Activated T-helper 1 cell treated with Interleukin-2 at 50 U/mL for 16 hours (primary cell): ENCODE measurements around the gene GLIS2.
A peak's percentile ranks its signal among the peaks of the same experiment; 100 is the strongest.

ENCODE experiments used
- DNase-seq: peaks from one replicate; pipeline ENCODE4 v3.0.0-alpha.2; 2020; ENCODE audit warnings: low read depth

GLIS2 gene

GRCh38 chr16:4298761-4299522, 16.9 kb upstream of the GLIS2 start:
- DNase-seq: no peak

- DNase-seq: no peak
Measured at GRCh38 chr16:4301177-4301576, 14.7 kb upstream of the GLIS2 start.

DNA sequence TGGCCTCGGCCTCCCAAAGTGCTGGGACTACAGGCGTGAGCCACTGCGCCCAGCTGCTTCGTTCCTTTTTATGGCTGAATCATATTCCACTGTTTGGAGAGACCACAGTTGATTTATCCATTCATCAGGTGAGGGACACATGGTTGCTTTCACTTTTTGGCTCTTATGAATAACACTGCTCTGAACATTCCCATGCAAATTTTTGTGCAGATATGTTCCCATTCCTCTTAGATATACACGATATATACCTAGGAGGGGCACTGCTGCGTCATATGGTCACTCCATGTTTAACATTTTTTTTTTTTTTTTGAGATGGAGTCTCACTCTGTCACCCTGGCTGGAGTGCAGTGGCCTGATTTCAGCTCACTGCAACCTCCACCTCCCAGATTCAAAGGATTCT, 13.9 kb upstream of the GLIS2 start:
- no peak for DNase-seq

GRCh38 chr16:4303973-4304372, 11.9 kb upstream of the GLIS2 start:
- no peak for DNase-seq

- DNase-seq: peak; percentile 32
Measured at GRCh38 chr16:4306470-4307214, 9.2 kb upstream of the GLIS2 start.

DNA sequence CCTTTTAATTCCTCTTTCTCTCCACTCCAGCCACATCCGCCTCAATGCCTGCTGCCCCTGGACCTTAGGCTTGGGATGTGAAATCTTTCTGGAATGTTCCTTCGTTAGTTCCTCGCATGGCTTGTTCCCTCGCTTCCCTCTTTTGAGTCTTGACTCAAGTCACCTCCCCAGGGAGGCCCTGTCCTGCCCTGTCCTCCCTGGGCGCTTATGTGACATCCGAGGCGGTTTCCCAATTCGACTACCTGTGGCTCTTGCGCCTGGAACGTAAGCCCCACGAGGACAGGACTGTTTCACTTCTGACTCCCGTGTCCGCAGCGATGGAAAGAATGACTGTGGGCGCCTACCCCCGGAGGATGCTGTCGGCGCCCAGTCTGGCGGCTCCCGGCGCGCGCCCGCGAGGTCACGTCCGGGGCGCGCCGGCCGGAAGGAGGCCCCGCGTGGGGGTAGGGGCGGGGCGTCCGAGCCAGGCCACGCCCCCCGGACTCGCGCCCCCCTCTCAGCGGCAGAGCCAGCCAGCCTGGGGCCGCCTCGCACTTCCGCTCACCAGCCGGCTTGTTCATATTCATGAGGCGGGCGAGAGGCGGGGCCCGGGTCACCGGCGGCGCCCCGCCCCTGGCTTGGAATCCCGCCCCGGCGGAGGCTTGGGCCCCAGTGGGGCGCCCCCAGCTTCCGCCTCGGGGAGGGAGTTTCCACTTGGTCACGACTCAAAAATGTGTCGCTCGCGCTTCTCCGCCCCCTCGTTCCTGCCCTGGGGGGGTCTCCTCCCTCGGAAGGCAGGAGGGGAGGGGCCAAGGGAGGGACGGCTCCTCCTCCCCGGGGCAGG, 8.4 kb upstream of the GLIS2 start:
- DNase-seq: peak; percentile 95

- DNase-seq: no peak
Measured at GRCh38 chr16:4309102-4309832, 6.6 kb upstream of the GLIS2 start.

- peak; percentile 37 for DNase-seq
Measured at GRCh38 chr16:4309833-4310266, 6.0 kb upstream of the GLIS2 start.

DNA sequence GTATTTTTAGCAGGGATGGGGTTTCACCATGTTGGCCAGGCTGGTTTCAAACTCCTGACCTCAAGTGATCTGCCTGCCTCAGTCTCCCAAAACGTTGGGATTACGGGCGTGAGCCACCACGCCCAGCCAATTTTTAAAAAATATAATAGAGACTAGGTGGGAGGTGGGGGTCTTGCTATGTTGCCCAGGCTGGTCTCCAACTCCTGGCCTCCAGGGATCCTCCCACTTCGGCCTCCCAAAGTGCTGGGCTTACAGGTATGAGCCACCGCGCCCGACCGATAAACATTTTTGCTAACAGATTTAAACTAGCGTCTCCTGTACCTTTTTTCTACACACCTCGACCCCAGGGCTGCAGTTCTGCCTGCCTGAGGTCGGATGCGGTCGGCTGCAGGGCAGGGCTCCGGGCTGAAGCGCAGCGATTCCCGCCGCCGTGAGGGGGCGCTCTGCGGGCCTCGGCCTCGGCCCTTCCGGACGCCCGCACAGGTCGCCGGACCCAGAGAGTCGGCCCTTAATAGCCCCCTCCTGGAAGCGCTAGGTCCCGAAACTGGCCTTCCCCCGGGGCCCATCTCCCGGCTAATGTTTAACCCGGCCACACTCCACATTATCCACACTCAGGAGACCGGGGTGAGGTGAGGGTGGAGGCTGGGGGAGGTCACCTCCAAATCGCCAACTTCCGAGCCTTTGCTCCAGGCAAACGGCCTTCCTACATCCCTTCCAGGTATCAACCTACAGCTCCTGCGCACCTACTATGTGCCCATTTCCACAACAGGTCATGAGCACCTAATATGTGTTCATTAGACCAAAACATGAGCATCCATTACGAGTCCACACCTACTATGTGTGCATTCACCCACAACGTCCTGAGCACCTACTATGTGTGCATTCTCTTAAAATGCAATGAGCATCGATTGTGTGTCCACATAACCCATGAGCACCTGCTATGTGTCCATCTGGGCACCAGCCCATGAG, 2.0 kb upstream of the GLIS2 start:
- no peak for DNase-seq

GRCh38 chr16:4314532-4315185, 1.2 kb upstream of the GLIS2 start:
- no peak for DNase-seq

DNA sequence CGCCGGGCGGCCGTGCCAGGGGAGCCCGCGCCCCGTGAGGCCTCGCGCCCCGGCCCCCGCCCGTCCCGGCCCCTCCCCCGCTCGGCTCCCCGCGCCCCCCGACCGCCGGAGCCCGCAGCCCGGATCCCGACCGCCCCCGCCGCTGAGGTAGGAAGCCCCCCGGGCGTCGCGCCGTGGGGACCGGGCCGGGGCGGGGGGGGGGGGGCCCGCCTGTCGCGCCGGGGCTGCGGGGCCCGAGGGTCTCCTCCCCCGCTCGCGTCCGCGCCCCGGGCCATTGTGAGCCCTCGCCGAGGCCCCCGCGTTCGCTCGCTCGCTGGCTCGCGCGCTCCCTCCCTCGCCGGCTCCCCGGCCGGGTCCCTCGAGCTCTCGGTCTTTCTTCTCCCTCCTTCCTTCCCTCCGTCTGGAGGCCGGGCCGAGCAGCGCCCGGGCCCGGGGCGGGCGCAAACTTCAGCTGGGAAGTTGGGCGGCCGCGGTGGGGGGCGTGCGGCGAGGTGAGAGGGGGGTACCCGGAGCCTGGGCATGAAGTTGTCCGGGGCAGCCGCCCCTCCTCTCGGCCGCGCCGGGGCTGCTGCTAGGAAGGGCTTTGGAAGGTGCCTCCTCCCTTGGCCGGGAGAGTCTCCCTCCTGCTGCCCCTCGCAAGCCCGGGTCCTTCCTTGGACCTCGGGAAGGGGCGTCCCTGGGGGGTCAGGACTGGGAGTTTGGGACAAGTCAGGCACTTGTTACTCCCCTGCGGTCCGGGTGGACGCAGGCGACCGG, 419 bp downstream of the GLIS2 start:
- DNase-seq: no peak

GRCh38 chr16:4316864-4317531, 1.1 kb downstream of the GLIS2 start:
- DNase-seq: no peak

DNA sequence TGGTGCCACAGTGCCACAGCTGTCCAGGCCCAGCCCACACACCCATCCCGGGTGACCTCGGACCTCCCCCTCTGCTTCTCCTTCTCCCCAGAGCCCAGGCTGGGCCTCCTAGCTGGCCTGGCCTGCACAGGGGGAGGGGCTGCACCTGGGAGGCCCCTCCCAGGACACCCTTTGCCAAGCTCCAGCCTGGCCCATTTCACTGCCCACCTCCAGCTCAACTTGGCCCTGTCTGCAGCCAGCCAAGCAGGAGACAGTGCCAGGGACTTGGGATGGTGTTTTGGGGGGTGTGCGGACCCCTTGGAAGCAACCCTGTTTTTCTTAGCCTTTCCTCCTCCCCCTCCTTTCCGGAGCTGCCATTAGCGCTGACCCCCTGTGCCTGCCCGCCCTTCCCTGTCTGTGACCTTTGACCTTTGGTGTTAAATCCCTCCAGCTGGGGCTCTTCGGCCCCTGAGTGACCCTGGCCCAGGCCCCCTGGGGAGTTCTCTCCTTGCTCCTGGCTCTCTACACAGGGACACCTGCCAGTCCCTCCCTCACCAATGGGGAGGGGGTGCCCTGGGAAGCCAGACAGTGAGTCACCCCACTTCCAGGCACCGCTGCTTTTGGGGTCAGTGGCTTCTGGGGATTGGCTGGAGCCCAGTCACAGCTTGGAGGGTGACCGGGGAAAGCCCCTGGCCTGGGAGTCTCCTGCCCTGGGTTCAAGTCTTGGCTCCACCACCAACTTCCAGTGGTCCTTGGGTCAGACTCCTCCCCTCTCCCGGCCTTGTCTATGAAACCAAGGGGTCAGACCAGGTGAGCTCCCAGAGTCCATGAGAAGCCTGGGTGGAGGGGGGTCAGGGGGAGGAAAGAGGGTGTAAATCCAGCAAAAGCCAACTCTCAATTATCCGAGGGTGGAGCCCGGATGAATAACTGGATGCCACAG, 1.9 kb downstream of the GLIS2 start:
- no peak for DNase-seq

GRCh38 chr16:4318451-4318910, 2.6 kb downstream of the GLIS2 start:
- DNase-seq: no peak

DNA sequence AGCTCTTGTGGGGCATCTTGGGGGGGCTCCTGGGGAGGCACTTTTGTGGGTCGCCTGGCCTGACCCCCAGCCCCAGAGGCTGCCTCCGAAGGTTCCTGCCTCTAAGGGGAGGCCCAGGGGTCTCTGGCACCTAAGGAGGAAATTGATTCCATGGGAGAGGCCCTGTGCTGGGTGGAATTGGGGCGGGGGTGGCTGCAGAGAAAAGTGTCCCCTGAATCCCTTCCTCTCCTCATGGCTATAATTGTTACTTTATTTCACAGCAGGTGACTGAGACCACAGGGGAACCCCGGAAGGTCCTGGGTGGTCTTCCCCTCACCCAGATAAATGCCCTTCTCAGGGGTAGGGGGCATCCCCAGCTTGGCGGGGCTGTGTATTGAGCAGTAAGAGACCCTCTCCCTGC, 3.1 kb downstream of the GLIS2 start:
- no peak for DNase-seq

DNA sequence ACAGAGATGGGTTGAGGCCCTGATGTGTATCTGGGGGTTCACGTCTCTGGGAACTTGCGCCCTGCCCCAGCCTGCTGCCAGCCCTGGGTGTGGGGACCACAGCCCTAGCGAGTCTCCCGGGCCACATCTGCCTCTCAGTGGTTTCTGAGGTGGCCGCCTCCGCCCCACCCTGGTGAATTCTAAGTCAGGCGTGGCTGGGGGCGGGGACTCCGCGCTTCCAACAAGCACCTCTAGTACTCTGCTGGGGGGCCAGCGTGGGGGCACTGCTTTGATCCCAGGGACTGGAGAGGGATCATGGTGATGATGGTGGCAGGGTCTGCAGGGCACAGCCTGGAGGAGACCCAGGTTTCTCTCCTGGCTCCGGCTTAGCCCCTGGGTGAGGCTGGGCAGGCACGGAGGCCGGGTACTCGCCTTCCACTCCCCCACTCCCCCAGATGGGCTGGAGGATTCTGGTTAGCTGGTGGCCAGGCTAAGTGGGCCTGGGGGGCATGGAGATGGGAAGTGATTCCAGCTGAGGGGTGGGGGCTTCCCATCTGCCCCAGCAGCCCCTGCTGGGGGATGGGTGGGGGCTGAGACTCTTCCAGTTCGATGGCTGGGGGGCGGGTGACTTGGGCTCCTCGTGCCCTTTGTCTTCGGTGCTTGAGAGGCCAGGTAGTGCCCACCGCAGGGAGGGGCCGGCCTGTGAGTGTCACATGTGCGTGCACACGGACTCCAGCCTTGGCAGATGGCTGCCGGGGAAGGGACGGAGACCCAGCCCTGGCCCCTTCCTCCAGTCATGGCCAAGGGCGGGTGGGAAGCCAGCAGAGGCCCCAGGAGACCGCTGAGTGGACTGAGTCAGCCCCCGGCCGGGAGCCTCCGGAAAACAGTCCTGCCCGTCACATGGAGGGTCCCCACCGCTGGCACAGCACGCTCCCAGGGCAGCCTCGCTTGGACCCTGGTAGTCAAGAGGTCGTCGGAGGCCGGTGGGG, 3.9 kb downstream of the GLIS2 start:
- peak; percentile 24 for DNase-seq
